Measurements from ENCODE around the gene SIGLEC15.

The SIGLEC15 gene

GRCh38 chr18:45877403-45877802 is 51.9 kb downstream of the SIGLEC15 start:
- no peaks in the 10 kb centered on the region for H3K79me1 ChIP-seq (ENCODE audit: low read depth, low read length)
- no peak overlapping the region for H2BK15ac ChIP-seq (ENCODE audit: low read length)
- H2AFZ ChIP-seq (ENCODE audit: low read length) = no peak overlapping the region
- H3K27me3 ChIP-seq (ENCODE audit: control insufficient read depth in 3 of 3, insufficient read depth in 3 of 3, low read depth in 1 of 3, low read length in 3 of 3) = no peaks in the 10 kb centered on the region
- H3K9ac ChIP-seq (ENCODE audit: low read depth, low read length, poor library complexity) = no peak overlapping the region
- H4K91ac ChIP-seq (ENCODE audit: low read depth, low read length, poor library complexity) = no peak overlapping the region
- peaks cover 0 to 16% of the 10 kb centered on the region in 2 donors for H3K9me3 ChIP-seq (replicated peaks in 1 of 2; ENCODE audit: control insufficient read depth in 2 of 2, insufficient read depth in 1 of 2, low read depth in 1 of 2, low read length in 2 of 2)
- H3K4ac ChIP-seq (ENCODE audit: low read length) = no peak overlapping the region
- H3K36me3 ChIP-seq (replicated peaks in 1 of 2; ENCODE audit: control insufficient read depth in 2 of 2, insufficient read depth in 2 of 2, low read length in 2 of 2) = peaks cover 4 to 79% of the 10 kb centered on the region in 2 donors
- no peaks in the 10 kb centered on the region for H3K4me1 ChIP-seq (ENCODE audit: control insufficient read depth in 2 of 2, insufficient read depth in 1 of 2, low read depth in 1 of 2, low read length in 2 of 2)
- H3K14ac ChIP-seq (ENCODE audit: low read length) = no peak overlapping the region
- H3K4me3 ChIP-seq (ENCODE audit: low read length in 2 of 2) = no peak overlapping the region
- WGBS, 2 donors (ENCODE audit: extremely low coverage in 2 of 2, insufficient read length in 2 of 2, insufficient replicate concordance in 1 of 2) = no CpG with 5 or more reads among the region's 3 CpGs
- H3K27ac ChIP-seq (replicated peaks; ENCODE audit: low read length) = no peak overlapping the region
- no peak overlapping the region for H3K18ac ChIP-seq (ENCODE audit: low read length)
- no peak overlapping the region for H3K23ac ChIP-seq (ENCODE audit: low read depth, low read length, poor library complexity)
- no peak for DNase-seq (ENCODE audit: low spot score)
- no peak overlapping the region for H2BK12ac ChIP-seq (ENCODE audit: low read length)
- no peak overlapping the region for H4K8ac ChIP-seq (ENCODE audit: low read depth, low read length)
- no peak overlapping the region for H2AK5ac ChIP-seq (ENCODE audit: low read depth, low read length)
- H3K4me2 ChIP-seq (ENCODE audit: insufficient read depth, low read length, poor library complexity, severe bottlenecking) = no peak overlapping the region
- no peak overlapping the region for H2BK120ac ChIP-seq (ENCODE audit: low read depth, low read length)
- H2BK5ac ChIP-seq (ENCODE audit: low read length) = no peak overlapping the region

GRCh38 chr18:45879681-45880655 is 54.5 kb downstream of the SIGLEC15 start:
- Histone ChIP-seq H3K14ac (ENCODE audit: low read length) (no peak overlapping the region), H3K18ac (ENCODE audit: low read length) (no peak overlapping the region), H3K4me3 (ENCODE audit: low read length in 2 of 2) (no peak overlapping the region), H3K79me1 (ENCODE audit: low read depth, low read length) (no peaks in the 10 kb centered on the region), H3K9me3 (replicated peaks in 1 of 2; ENCODE audit: control insufficient read depth in 2 of 2, insufficient read depth in 1 of 2, low read depth in 1 of 2, low read length in 2 of 2) (peaks cover 0 to 10% of the 10 kb centered on the region in 2 donors), H2AFZ (ENCODE audit: low read length) (no peak overlapping the region), H2BK120ac (ENCODE audit: low read depth, low read length) (no peak overlapping the region), H2AK5ac (ENCODE audit: low read depth, low read length) (no peak overlapping the region), H4K8ac (ENCODE audit: low read depth, low read length) (no peak overlapping the region), H4K91ac (ENCODE audit: low read depth, low read length, poor library complexity) (no peak overlapping the region), H3K27me3 (ENCODE audit: control insufficient read depth in 3 of 3, insufficient read depth in 3 of 3, low read depth in 1 of 3, low read length in 3 of 3) (no peaks in the 10 kb centered on the region), H3K36me3 (replicated peaks in 1 of 2; ENCODE audit: control insufficient read depth in 2 of 2, insufficient read depth in 2 of 2, low read length in 2 of 2) (peaks cover 5 to 78% of the 10 kb centered on the region in 2 donors), H3K27ac (replicated peaks; ENCODE audit: low read length) (no peak overlapping the region), H2BK12ac (ENCODE audit: low read length) (no peak overlapping the region), H3K4me1 (ENCODE audit: control insufficient read depth in 2 of 2, insufficient read depth in 1 of 2, low read depth in 1 of 2, low read length in 2 of 2) (no peaks in the 10 kb centered on the region), H3K4me2 (ENCODE audit: insufficient read depth, low read length, poor library complexity, severe bottlenecking) (no peak overlapping the region), H2BK15ac (ENCODE audit: low read length) (no peak overlapping the region), H2BK5ac (ENCODE audit: low read length) (no peak overlapping the region), H3K23ac (ENCODE audit: low read depth, low read length, poor library complexity) (no peak overlapping the region), H3K4ac (ENCODE audit: low read length) (no peak overlapping the region), H3K9ac (ENCODE audit: low read depth, low read length, poor library complexity) (no peak overlapping the region)
- WGBS, 2 donors (ENCODE audit: extremely low coverage in 2 of 2, insufficient read length in 2 of 2, insufficient replicate concordance in 1 of 2) = no CpG with 5 or more reads among the region's 17 CpGs
- DNase-seq (ENCODE audit: low spot score) = peak; percentile 59

GRCh38 chr18:45880876-45881558 is 55.5 kb downstream of the SIGLEC15 start:
- Histone ChIP-seq H4K91ac (ENCODE audit: low read depth, low read length, poor library complexity) (no peak overlapping the region), H2BK120ac (ENCODE audit: low read depth, low read length) (no peak overlapping the region), H3K79me1 (ENCODE audit: low read depth, low read length) (no peaks in the 10 kb centered on the region), H3K4me1 (ENCODE audit: control insufficient read depth in 2 of 2, insufficient read depth in 1 of 2, low read depth in 1 of 2, low read length in 2 of 2) (no peaks in the 10 kb centered on the region), H3K36me3 (replicated peaks in 1 of 2; ENCODE audit: control insufficient read depth in 2 of 2, insufficient read depth in 2 of 2, low read length in 2 of 2) (peaks cover 5 to 69% of the 10 kb centered on the region in 2 donors), H3K23ac (ENCODE audit: low read depth, low read length, poor library complexity) (no peak overlapping the region), H2BK15ac (ENCODE audit: low read length) (no peak overlapping the region), H3K27me3 (ENCODE audit: control insufficient read depth in 3 of 3, insufficient read depth in 3 of 3, low read depth in 1 of 3, low read length in 3 of 3) (no peaks in the 10 kb centered on the region), H3K4me3 (ENCODE audit: low read length in 2 of 2) (no peak overlapping the region), H3K18ac (ENCODE audit: low read length) (no peak overlapping the region), H2BK5ac (ENCODE audit: low read length) (no peak overlapping the region), H3K4ac (ENCODE audit: low read length) (no peak overlapping the region), H2AK5ac (ENCODE audit: low read depth, low read length) (no peak overlapping the region), H3K4me2 (ENCODE audit: insufficient read depth, low read length, poor library complexity, severe bottlenecking) (no peak overlapping the region), H4K8ac (ENCODE audit: low read depth, low read length) (no peak overlapping the region), H3K9ac (ENCODE audit: low read depth, low read length, poor library complexity) (no peak overlapping the region), H2BK12ac (ENCODE audit: low read length) (no peak overlapping the region), H3K14ac (ENCODE audit: low read length) (no peak overlapping the region), H3K27ac (replicated peaks; ENCODE audit: low read length) (no peak overlapping the region), H3K9me3 (replicated peaks in 1 of 2; ENCODE audit: control insufficient read depth in 2 of 2, insufficient read depth in 1 of 2, low read depth in 1 of 2, low read length in 2 of 2) (peaks cover 0 to 5% of the 10 kb centered on the region in 2 donors), H2AFZ (ENCODE audit: low read length) (no peak overlapping the region)
- WGBS, 2 donors (ENCODE audit: extremely low coverage in 2 of 2, insufficient read length in 2 of 2, insufficient replicate concordance in 1 of 2) = no CpG with 5 or more reads among the region's 3 CpGs
- no peak for DNase-seq (ENCODE audit: low spot score)

- H3K14ac ChIP-seq (ENCODE audit: low read length) = no peak overlapping the region
- H3K27me3 ChIP-seq (ENCODE audit: control insufficient read depth in 3 of 3, insufficient read depth in 3 of 3, low read depth in 1 of 3, low read length in 3 of 3) = no peaks in the 10 kb centered on the region
- peaks cover 4 to 50% of the 10 kb centered on the region in 2 donors for H3K36me3 ChIP-seq (replicated peaks in 1 of 2; ENCODE audit: control insufficient read depth in 2 of 2, insufficient read depth in 2 of 2, low read length in 2 of 2)
- no peak overlapping the region for H2BK5ac ChIP-seq (ENCODE audit: low read length)
- H3K23ac ChIP-seq (ENCODE audit: low read depth, low read length, poor library complexity) = no peak overlapping the region
- no peak overlapping the region for H3K18ac ChIP-seq (ENCODE audit: low read length)
- no peak overlapping the region for H3K4me2 ChIP-seq (ENCODE audit: insufficient read depth, low read length, poor library complexity, severe bottlenecking)
- no peak overlapping the region for H2BK120ac ChIP-seq (ENCODE audit: low read depth, low read length)
- H3K79me1 ChIP-seq (ENCODE audit: low read depth, low read length) = no peaks in the 10 kb centered on the region
- H4K91ac ChIP-seq (ENCODE audit: low read depth, low read length, poor library complexity) = no peak overlapping the region
- no peak overlapping the region for H2AK5ac ChIP-seq (ENCODE audit: low read depth, low read length)
- no peak overlapping the region for H2BK15ac ChIP-seq (ENCODE audit: low read length)
- WGBS, 2 donors (ENCODE audit: extremely low coverage in 2 of 2, insufficient read length in 2 of 2, insufficient replicate concordance in 1 of 2) = no CpG with 5 or more reads among the region's 5 CpGs
- H3K4ac ChIP-seq (ENCODE audit: low read length) = no peak overlapping the region
- no peak overlapping the region for H3K4me3 ChIP-seq (ENCODE audit: low read length in 2 of 2)
- H4K8ac ChIP-seq (ENCODE audit: low read depth, low read length) = no peak overlapping the region
- no peaks in the 10 kb centered on the region for H3K9me3 ChIP-seq (replicated peaks in 1 of 2; ENCODE audit: control insufficient read depth in 2 of 2, insufficient read depth in 1 of 2, low read depth in 1 of 2, low read length in 2 of 2)
- no peak overlapping the region for H3K9ac ChIP-seq (ENCODE audit: low read depth, low read length, poor library complexity)
- H2AFZ ChIP-seq (ENCODE audit: low read length) = no peak overlapping the region
- DNase-seq (ENCODE audit: low spot score) = no peak
- H3K27ac ChIP-seq (replicated peaks; ENCODE audit: low read length) = no peak overlapping the region
- H2BK12ac ChIP-seq (ENCODE audit: low read length) = no peak overlapping the region
- H3K4me1 ChIP-seq (ENCODE audit: control insufficient read depth in 2 of 2, insufficient read depth in 1 of 2, low read depth in 1 of 2, low read length in 2 of 2) = no peaks in the 10 kb centered on the region
These were observed 62.1 kb downstream of the SIGLEC15 start for GRCh38 chr18:45887585-45887984.

Measured in neuronal stem cell (in vitro differentiated cells).